Stomach (tissue), 4 donors: ENCODE data around the gene PRDM16.

Experiments used
- CTCF ChIP-seq, 7 experiments: fragments of 450-650 bp in 4 of 7; fragments of 200-600 bp in 3 of 7; sonication (generic) in 3 of 7; IDR thresholded peaks; one replicate each; pipeline ENCODE4 v1.5.1; 2016 to 2019; ENCODE audit warnings: antibody characterized with exemption in 7 of 7, control low read depth in 2 of 7, mild to moderate bottlenecking in 1 of 7
- EP300 ChIP-seq: sonication (generic); formaldehyde crosslinking; IDR thresholded peaks from one replicate; pipeline ENCODE4 v1.6.1; 2017; ENCODE audit warnings: antibody characterized with exemption
- POLR2A ChIP-seq, 4 donors: fragments of 450-650 bp; IDR thresholded peaks; one replicate each; pipeline ENCODE4 v1.6.1; 2016; ENCODE audit warnings: antibody characterized with exemption in 4 of 4, control low read depth in 2 of 4, mild to moderate bottlenecking in 1 of 4, moderate library complexity in 1 of 4
- POLR2AphosphoS5 ChIP-seq, 3 donors: sonication (generic); formaldehyde crosslinking; IDR thresholded peaks; one replicate each; pipeline ENCODE4 v1.6.1; 2016; ENCODE audit warnings: antibody characterized with exemption in 3 of 3

- TF ChIP-seq CTCF (IDR thresholded peaks at IDR 0.05): no peak
- TF ChIP-seq POLR2A (IDR thresholded peaks at IDR 0.05): no peak
- no peak for TF ChIP-seq POLR2AphosphoS5 (IDR thresholded peaks at IDR 0.05)
- TF ChIP-seq EP300: no peak
These were observed 43.5 kb downstream of the PRDM16 start for GRCh38 chr1:3112526-3112925.
